Activated T-helper 2 cell treated with anti-CD3 and anti-CD28 coated beads, Interferon-gamma antibody, Interleukin-2, Interleukin-4, amounts not matched to agents 10 μg/mL and 5 μg/mL and 100 μg/mL, durations not matched to agents 14 hours and 24 hours and 36 hours (primary cell): ENCODE data around the gene LGALS3BP. TPM values are rescaled to one million over a fixed set of nuclear protein-coding genes. Genes with fewer than 3 reads are reported as not detected.

Experiments used
- DNase-seq: peaks from one replicate; pipeline ENCODE4 v3.0.0; 2021; ENCODE audit warnings: low spot score
- H3K27ac Mint-ChIP-seq: one replicate; pipeline ENCODE4 v1.8.0; 2021; ENCODE audit warnings: mixed read lengths
- H3K27me3 Mint-ChIP-seq: one replicate; pipeline ENCODE4 v1.8.0; 2021; ENCODE audit warnings: low read depth, mixed read lengths
- H3K36me3 Mint-ChIP-seq: one replicate; pipeline ENCODE4 v1.8.0; 2021; ENCODE audit warnings: low read depth, mixed read lengths
- H3K4me1 Mint-ChIP-seq: one replicate; pipeline ENCODE4 v1.8.0; 2021; ENCODE audit warnings: low read depth, mixed read lengths
- H3K4me3 Mint-ChIP-seq: one replicate; pipeline ENCODE4 v1.8.0; 2021; ENCODE audit warnings: low read depth, mild to moderate bottlenecking, moderate library complexity, mixed read lengths
- H3K9me3 Mint-ChIP-seq: one replicate; pipeline ENCODE4 v1.8.0; 2021; ENCODE audit warnings: mixed read lengths
- intact Hi-C: fragments of 100-400 bp; cut with micrococcal nuclease; formaldehyde crosslinking; loops from one replicate; pipeline ENCODE4 v1.15.1; 2023
- total RNA-seq: library from RNA; stranded (reverse); gene quantifications from 2 replicates; pipeline ENCODE4 v1.2.3, GENCODE V29; 2022

Gene LGALS3BP
- total RNA-seq, 1 donor from 2014 or later, result 57.5 TPM

- Mint-ChIP-seq H3K36me3 (peaks cover 17% of the 10 kb centered on the region), H3K4me3 (peak overlapping the region; percentile 85), H3K9me3 (peaks cover 8% of the 10 kb centered on the region), H3K27me3 (peaks cover under 1% of the 10 kb centered on the region), H3K27ac (peak overlapping the region; percentile 85), H3K4me1 (peaks cover 38% of the 10 kb centered on the region)
- no peak for DNase-seq
- intact Hi-C loops, result no loop called here
These were observed 29.1 kb upstream of the LGALS3BP start for GRCh38 chr17:79008666-79009387.

GRCh38 chr17:79007504-79008381 lies 28.0 kb upstream of the LGALS3BP start:
- H3K9me3 Mint-ChIP-seq, result peaks cover under 1% of the 10 kb centered on the region
- peaks cover 20% of the 10 kb centered on the region for H3K36me3 Mint-ChIP-seq
- H3K27me3 Mint-ChIP-seq, result no peaks in the 10 kb centered on the region
- intact Hi-C loops, result no loop called here
- DNase-seq, result no peak
- peak overlapping the region; percentile 85 for H3K4me3 Mint-ChIP-seq
- peak overlapping the region; percentile 85 for H3K27ac Mint-ChIP-seq
- H3K4me1 Mint-ChIP-seq, result peaks cover 38% of the 10 kb centered on the region

GRCh38 chr17:79006794-79007503 lies 27.2 kb upstream of the LGALS3BP start:
- no peaks in the 10 kb centered on the region for H3K9me3 Mint-ChIP-seq
- peaks cover 26% of the 10 kb centered on the region for H3K36me3 Mint-ChIP-seq
- no peak for DNase-seq
- peak overlapping the region; percentile 85 for H3K4me3 Mint-ChIP-seq
- peak overlapping the region; percentile 18 for H3K27ac Mint-ChIP-seq
- H3K4me1 Mint-ChIP-seq, result peaks cover 38% of the 10 kb centered on the region
- H3K27me3 Mint-ChIP-seq, result no peaks in the 10 kb centered on the region
- intact Hi-C loops, result no loop called here

- intact Hi-C loops, result no loop called here
- H3K4me3 Mint-ChIP-seq, result no peak overlapping the region
- no peaks in the 10 kb centered on the region for H3K9me3 Mint-ChIP-seq
- H3K27me3 Mint-ChIP-seq, result no peaks in the 10 kb centered on the region
- peaks cover 38% of the 10 kb centered on the region for H3K4me1 Mint-ChIP-seq
- H3K27ac Mint-ChIP-seq, result no peak overlapping the region
- peaks cover 34% of the 10 kb centered on the region for H3K36me3 Mint-ChIP-seq
- no peak for DNase-seq
These were observed 26.3 kb upstream of the LGALS3BP start for GRCh38 chr17:79006046-79006445.

- no peak for DNase-seq
- H3K4me3 Mint-ChIP-seq, result no peak overlapping the region
- intact Hi-C loops, result no loop called here
- peaks cover 35% of the 10 kb centered on the region for H3K4me1 Mint-ChIP-seq
- no peaks in the 10 kb centered on the region for H3K27me3 Mint-ChIP-seq
- peaks cover 42% of the 10 kb centered on the region for H3K36me3 Mint-ChIP-seq
- H3K9me3 Mint-ChIP-seq, result no peaks in the 10 kb centered on the region
- no peak overlapping the region for H3K27ac Mint-ChIP-seq
These were observed 25.5 kb upstream of the LGALS3BP start for GRCh38 chr17:79005063-79005861.

- H3K27ac Mint-ChIP-seq, result no peak overlapping the region
- peaks cover 32% of the 10 kb centered on the region for H3K4me1 Mint-ChIP-seq
- H3K4me3 Mint-ChIP-seq, result no peak overlapping the region
- no peaks in the 10 kb centered on the region for H3K9me3 Mint-ChIP-seq
- no peak for DNase-seq
- H3K36me3 Mint-ChIP-seq, result peaks cover 49% of the 10 kb centered on the region
- intact Hi-C loops, result no loop called here
- no peaks in the 10 kb centered on the region for H3K27me3 Mint-ChIP-seq
These were observed 24.1 kb upstream of the LGALS3BP start for GRCh38 chr17:79003661-79004411.

GRCh38 chr17:79002796-79003593 lies 23.3 kb upstream of the LGALS3BP start:
- no peak for DNase-seq
- intact Hi-C loops, result no loop called here
- H3K36me3 Mint-ChIP-seq, result peaks cover 46% of the 10 kb centered on the region
- H3K27ac Mint-ChIP-seq, result no peak overlapping the region
- no peak overlapping the region for H3K4me3 Mint-ChIP-seq
- H3K27me3 Mint-ChIP-seq, result no peaks in the 10 kb centered on the region
- H3K4me1 Mint-ChIP-seq, result peaks cover 23% of the 10 kb centered on the region
- H3K9me3 Mint-ChIP-seq, result no peaks in the 10 kb centered on the region

GRCh38 chr17:79002291-79002690 lies 22.6 kb upstream of the LGALS3BP start:
- intact Hi-C loops, result no loop called here
- no peaks in the 10 kb centered on the region for H3K27me3 Mint-ChIP-seq
- no peak overlapping the region for H3K4me3 Mint-ChIP-seq
- peaks cover 44% of the 10 kb centered on the region for H3K36me3 Mint-ChIP-seq
- no peak for DNase-seq
- no peaks in the 10 kb centered on the region for H3K9me3 Mint-ChIP-seq
- H3K4me1 Mint-ChIP-seq, result peaks cover 17% of the 10 kb centered on the region
- H3K27ac Mint-ChIP-seq, result no peak overlapping the region

- DNase-seq, result no peak
- H3K27ac Mint-ChIP-seq, result no peak overlapping the region
These were observed 21.7 kb upstream of the LGALS3BP start for GRCh38 chr17:79001190-79002020.

GRCh38 chr17:79000396-79001189 lies 20.9 kb upstream of the LGALS3BP start:
- H3K27me3 Mint-ChIP-seq, result no peaks in the 10 kb centered on the region
- H3K9me3 Mint-ChIP-seq, result no peaks in the 10 kb centered on the region
- no peak overlapping the region for H3K4me3 Mint-ChIP-seq
- H3K36me3 Mint-ChIP-seq, result peaks cover 53% of the 10 kb centered on the region
- DNase-seq, result no peak
- intact Hi-C loops, result no loop called here
- no peak overlapping the region for H3K27ac Mint-ChIP-seq
- peaks cover 4% of the 10 kb centered on the region for H3K4me1 Mint-ChIP-seq

More at GRCh38 chr17:79001190-79002020, 21.7 kb upstream of the LGALS3BP start:
- intact Hi-C loops, result no loop called here
- Mint-ChIP-seq H3K27me3 (no peaks in the 10 kb centered on the region), H3K36me3 (peaks cover 46% of the 10 kb centered on the region), H3K9me3 (no peaks in the 10 kb centered on the region), H3K4me1 (peaks cover 11% of the 10 kb centered on the region), H3K4me3 (no peak overlapping the region)
